DOHH2 (cell line): ENCODE results near the gene PLEKHG2.

Experiments used
- EZH2phosphoT487 ChIP-seq: fragments of 200-600 bp; sonication (generic); IDR thresholded peaks from 2 replicates; pipeline ENCODE4 v1.6.1; 2017; ENCODE audit warnings: borderline replicate concordance, mild to moderate bottlenecking, antibody characterized with exemption, low read length, moderate library complexity, mixed read lengths
- TF ChIP-seq, protein P1 (sequence below): fragments of 200-600 bp; sonication (generic); IDR thresholded peaks from one replicate; pipeline ENCODE4 v1.5.1; 2014; ENCODE audit warnings: antibody characterized with exemption, mild to moderate bottlenecking, low read depth, low read length; ENCODE audit not compliant: poor library complexity, severe bottlenecking

DNA sequence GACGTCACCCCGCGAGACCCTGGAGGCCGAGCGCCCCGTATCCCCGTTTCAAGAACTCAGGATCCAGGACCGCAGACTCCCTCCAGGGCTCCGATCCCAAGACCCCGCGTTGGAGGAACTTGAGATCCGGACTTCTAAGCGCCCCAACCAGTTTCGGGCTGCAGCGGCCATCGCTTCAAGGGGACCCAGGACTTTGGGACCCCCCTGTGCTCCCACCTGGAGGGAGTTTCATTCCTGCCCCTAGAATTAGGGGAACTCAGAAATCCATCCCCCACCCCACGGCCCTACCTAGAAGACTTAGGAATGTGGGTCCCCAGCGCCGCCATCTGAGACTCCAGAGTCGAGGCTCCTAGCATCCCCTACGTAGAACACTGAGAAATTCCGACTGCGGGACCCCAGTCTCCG, 400 bp downstream of the PLEKHG2 start:
- TF ChIP-seq, protein P1, sequence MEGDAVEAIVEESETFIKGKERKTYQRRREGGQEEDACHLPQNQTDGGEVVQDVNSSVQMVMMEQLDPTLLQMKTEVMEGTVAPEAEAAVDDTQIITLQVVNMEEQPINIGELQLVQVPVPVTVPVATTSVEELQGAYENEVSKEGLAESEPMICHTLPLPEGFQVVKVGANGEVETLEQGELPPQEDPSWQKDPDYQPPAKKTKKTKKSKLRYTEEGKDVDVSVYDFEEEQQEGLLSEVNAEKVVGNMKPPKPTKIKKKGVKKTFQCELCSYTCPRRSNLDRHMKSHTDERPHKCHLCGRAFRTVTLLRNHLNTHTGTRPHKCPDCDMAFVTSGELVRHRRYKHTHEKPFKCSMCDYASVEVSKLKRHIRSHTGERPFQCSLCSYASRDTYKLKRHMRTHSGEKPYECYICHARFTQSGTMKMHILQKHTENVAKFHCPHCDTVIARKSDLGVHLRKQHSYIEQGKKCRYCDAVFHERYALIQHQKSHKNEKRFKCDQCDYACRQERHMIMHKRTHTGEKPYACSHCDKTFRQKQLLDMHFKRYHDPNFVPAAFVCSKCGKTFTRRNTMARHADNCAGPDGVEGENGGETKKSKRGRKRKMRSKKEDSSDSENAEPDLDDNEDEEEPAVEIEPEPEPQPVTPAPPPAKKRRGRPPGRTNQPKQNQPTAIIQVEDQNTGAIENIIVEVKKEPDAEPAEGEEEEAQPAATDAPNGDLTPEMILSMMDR, result peak; percentile 24
- TF ChIP-seq EZH2phosphoT487, result no peak
